Measurements from ENCODE around the gene SLC52A1. TPM values are rescaled to one million over a fixed set of nuclear protein-coding genes. Genes with fewer than 3 reads are reported as not detected.

The SLC52A1 gene
- total RNA-seq, 1 donor from 2014 or later = 0.20 TPM

DNA sequence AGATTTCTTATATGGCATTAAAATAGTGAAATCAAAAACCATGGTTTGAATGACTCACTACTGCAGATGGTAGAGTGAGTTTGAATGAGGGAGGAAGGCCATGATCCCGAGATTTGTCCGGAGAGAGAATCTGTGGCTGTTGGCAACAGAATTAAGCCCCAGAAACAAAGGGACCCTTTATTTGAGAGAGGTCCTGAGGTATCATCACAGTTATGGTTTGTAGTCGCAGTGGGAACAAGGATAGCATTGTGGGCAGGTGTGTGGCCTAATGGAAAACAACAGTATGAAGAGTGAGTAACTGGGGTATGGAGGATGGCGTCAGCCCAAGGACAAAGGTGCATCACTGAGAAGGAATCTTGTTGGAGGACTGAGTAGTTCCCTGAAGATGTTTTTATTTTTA, 34.5 kb upstream of the SLC52A1 start:
- Mint-ChIP-seq H3K36me3 (no peaks in the 10 kb centered on the region), H3K4me3 (no peak overlapping the region), H3K4me1 (no peaks in the 10 kb centered on the region), H3K27me3 (ENCODE audit: low read depth) (peaks cover 4% of the 10 kb centered on the region), H3K27ac (no peak overlapping the region), H3K9me3 (no peaks in the 10 kb centered on the region)
- TF ChIP-seq, protein P1, sequence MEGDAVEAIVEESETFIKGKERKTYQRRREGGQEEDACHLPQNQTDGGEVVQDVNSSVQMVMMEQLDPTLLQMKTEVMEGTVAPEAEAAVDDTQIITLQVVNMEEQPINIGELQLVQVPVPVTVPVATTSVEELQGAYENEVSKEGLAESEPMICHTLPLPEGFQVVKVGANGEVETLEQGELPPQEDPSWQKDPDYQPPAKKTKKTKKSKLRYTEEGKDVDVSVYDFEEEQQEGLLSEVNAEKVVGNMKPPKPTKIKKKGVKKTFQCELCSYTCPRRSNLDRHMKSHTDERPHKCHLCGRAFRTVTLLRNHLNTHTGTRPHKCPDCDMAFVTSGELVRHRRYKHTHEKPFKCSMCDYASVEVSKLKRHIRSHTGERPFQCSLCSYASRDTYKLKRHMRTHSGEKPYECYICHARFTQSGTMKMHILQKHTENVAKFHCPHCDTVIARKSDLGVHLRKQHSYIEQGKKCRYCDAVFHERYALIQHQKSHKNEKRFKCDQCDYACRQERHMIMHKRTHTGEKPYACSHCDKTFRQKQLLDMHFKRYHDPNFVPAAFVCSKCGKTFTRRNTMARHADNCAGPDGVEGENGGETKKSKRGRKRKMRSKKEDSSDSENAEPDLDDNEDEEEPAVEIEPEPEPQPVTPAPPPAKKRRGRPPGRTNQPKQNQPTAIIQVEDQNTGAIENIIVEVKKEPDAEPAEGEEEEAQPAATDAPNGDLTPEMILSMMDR (IDR thresholded peaks at IDR 0.05; ENCODE audit: unreplicated experiment) = no peak
- no peak for DNase-seq (ENCODE audit: low spot score in 2 of 2, unreplicated experiment in 2 of 2)

DNA sequence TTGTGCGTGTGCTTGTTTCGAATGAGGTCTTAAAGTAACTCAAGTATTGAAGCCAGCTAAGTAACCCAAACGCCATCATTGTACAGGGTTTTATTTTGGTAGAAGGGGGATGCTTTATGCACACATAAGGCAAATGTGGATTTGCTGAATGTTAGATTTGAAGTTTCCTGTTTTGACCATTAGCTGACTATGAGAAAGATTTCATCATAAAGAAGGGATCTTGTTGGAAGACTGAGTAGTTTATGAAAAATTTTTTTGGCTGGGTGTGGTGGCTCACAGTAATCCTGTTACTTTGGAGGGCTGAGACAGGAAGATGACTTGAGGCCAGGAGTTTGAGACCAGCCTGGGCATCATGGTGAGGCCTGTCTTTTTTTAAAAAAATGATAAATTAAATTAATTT, 33.0 kb upstream of the SLC52A1 start:
- Mint-ChIP-seq H3K27ac (no peak overlapping the region), H3K4me1 (no peaks in the 10 kb centered on the region), H3K36me3 (no peaks in the 10 kb centered on the region), H3K9me3 (no peaks in the 10 kb centered on the region), H3K4me3 (no peak overlapping the region), H3K27me3 (ENCODE audit: low read depth) (peaks cover 4% of the 10 kb centered on the region)
- TF ChIP-seq, protein P1 (IDR thresholded peaks at IDR 0.05; ENCODE audit: unreplicated experiment) = no peak
- DNase-seq (ENCODE audit: low spot score in 2 of 2, unreplicated experiment in 2 of 2) = no peak

DNA sequence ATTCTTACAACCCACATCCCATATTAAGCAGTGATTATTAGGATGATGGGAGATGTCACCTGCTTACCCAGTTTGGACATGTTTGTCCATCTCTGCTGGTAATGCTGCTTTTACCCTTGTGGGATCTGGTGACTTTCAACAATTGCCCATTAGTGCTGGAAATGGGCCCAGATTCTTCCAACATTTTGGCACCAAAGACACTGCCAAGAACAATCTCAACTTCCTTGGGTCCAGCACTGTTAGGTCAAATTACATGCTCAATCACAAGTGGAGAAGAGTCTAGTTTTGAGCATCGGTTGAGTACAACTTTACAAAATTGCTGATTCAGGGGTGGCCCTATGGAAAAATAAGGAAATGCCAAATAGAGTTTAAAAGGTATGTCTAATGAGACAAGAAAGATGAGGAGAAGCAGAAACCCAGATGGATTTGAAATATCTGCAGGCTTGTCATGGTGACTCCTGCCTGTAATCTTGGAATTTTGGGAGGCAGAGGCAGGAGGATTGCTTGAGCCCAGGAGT, 30.1 kb upstream of the SLC52A1 start:
- TF ChIP-seq, protein P1 (IDR thresholded peaks at IDR 0.05; ENCODE audit: unreplicated experiment) = no peak
- Mint-ChIP-seq H3K4me3 (no peak overlapping the region), H3K27ac (no peak overlapping the region), H3K36me3 (no peaks in the 10 kb centered on the region), H3K27me3 (ENCODE audit: low read depth) (peaks cover 4% of the 10 kb centered on the region), H3K9me3 (no peaks in the 10 kb centered on the region), H3K4me1 (no peaks in the 10 kb centered on the region)
- DNase-seq (ENCODE audit: low spot score in 2 of 2, unreplicated experiment in 2 of 2) = no peak

DNA sequence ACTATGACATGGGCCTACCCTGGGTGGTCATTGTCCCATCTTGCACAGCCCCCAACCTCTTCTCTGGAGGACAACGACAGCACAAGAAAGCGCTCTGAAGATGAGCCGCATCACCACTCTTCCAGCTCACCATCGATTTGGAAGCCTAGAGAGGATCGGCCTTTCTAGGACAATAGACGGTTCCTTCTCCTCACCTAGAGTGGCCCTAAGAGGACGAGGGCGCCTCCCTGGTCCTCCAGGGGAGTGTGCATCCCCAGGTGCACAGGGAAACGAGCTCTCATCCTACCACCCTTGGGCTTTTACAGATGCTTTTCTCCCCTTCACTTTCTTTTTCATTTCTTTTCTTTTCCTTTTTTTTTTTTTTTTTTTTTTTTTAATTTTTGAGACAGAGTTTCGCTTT, 20.3 kb upstream of the SLC52A1 start:
- Mint-ChIP-seq H3K27me3 (ENCODE audit: low read depth) (peaks cover 13% of the 10 kb centered on the region), H3K36me3 (peaks cover 2% of the 10 kb centered on the region), H3K4me1 (peaks cover under 1% of the 10 kb centered on the region), H3K27ac (no peak overlapping the region), H3K9me3 (peaks cover 4% of the 10 kb centered on the region), H3K4me3 (no peak overlapping the region)
- no peak for DNase-seq (ENCODE audit: low spot score in 2 of 2, unreplicated experiment in 2 of 2)
- TF ChIP-seq, protein P1 (IDR thresholded peaks at IDR 0.05; ENCODE audit: unreplicated experiment) = no peak

DNA sequence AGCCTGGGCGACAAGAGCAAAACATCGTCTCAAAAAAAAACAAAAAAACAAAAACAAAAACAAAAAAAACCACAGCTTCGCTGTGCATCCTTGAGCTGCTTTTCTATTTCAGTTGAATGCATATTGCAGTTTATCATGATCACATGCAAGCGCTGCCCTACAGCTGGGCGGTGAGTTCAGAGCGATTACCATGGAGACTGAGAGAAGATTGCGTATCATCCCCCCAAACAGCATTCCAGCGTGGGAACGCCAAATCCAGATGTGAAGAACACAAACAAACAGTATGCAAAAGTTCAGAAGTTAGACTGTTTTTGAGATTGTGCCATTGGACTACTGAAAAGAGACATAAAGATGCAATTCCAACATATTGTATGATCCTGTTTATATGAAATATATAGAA, 15.1 kb upstream of the SLC52A1 start:
- Mint-ChIP-seq H3K4me3 (no peak overlapping the region), H3K27ac (peak overlapping the region; percentile 77), H3K27me3 (ENCODE audit: low read depth) (no peaks in the 10 kb centered on the region), H3K4me1 (peaks cover 11% of the 10 kb centered on the region), H3K9me3 (peaks cover 4% of the 10 kb centered on the region), H3K36me3 (peaks cover 2% of the 10 kb centered on the region)
- DNase-seq (ENCODE audit: low spot score in 2 of 2, unreplicated experiment in 2 of 2) = no peak
- TF ChIP-seq, protein P1 (IDR thresholded peaks at IDR 0.05; ENCODE audit: unreplicated experiment) = no peak
